DND-41 (cell line): ENCODE results near the gene PTGES3.
"Not testable (repeated sequence)": the region's sequence is repeated elsewhere in the genome, so short reads cannot be mapped to it uniquely, and the experiment has no call there.

Source experiments
- ATAC-seq: fragments of 200-7000 bp; cut with Tn5 transposase; 3 replicates; pipeline ENCODE4 v1.9.1; 2021; ENCODE audit warnings: low read depth; ENCODE audit not compliant: insufficient read depth
- DNase-seq: peaks from one replicate; pipeline ENCODE4 v3.0.0-alpha.2; 2020
- H2AFZ ChIP-seq: 2 replicates; pipeline ENCODE4 v1.6.0; 2012; ENCODE audit warnings: low read depth, low read length
- H3K27ac ChIP-seq: 2 replicates; pipeline ENCODE4 v1.5.1; 2012; ENCODE audit warnings: low read length, inconsistent platforms
- H3K27me3 ChIP-seq: fragments of 200-600 bp; sonication (generic); 2 replicates; pipeline ENCODE4 v1.6.0; 2012; ENCODE audit warnings: low read length, mild to moderate bottlenecking, inconsistent platforms; ENCODE audit not compliant: insufficient read depth, poor library complexity
- H3K36me3 ChIP-seq: 2 replicates; pipeline ENCODE4 v1.5.1; 2012; ENCODE audit warnings: low read length, inconsistent platforms; ENCODE audit not compliant: insufficient read depth
- H3K4me1 ChIP-seq: 2 replicates; pipeline ENCODE4 v1.5.1; 2012; ENCODE audit warnings: mild to moderate bottlenecking, low read length; ENCODE audit not compliant: insufficient read depth
- H3K4me2 ChIP-seq: 2 replicates; pipeline ENCODE4 v1.6.0; 2012; ENCODE audit warnings: mild to moderate bottlenecking, moderate library complexity, low read length, inconsistent platforms; ENCODE audit not compliant: insufficient read depth
- H3K4me3 ChIP-seq, 2 experiments: fragments of 200-600 bp in 1 of 2; shearing (Covaris generic) in 1 of 2; 2 replicates each; pipeline ENCODE4 v1.5.1; 2012 to 2016; ENCODE audit warnings: inconsistent platforms in 2 of 2, low read length in 2 of 2, mild to moderate bottlenecking in 2 of 2, low read depth in 1 of 2, moderate library complexity in 1 of 2
- H3K79me2 ChIP-seq: 2 replicates; pipeline ENCODE4 v1.6.0; 2012; ENCODE audit warnings: low read length, inconsistent platforms; ENCODE audit not compliant: insufficient read depth
- H3K9ac ChIP-seq: 2 replicates; pipeline ENCODE4 v1.6.0; 2012; ENCODE audit warnings: low read depth, mild to moderate bottlenecking, inconsistent platforms, low read length, moderate library complexity
- H3K9me3 ChIP-seq: 2 replicates; pipeline ENCODE4 v1.5.1; 2012; ENCODE audit warnings: low read length, moderate library complexity, mild to moderate bottlenecking, inconsistent platforms; ENCODE audit not compliant: insufficient read depth, severe bottlenecking
- H4K20me1 ChIP-seq: 2 replicates; pipeline ENCODE4 v1.6.0; 2012; ENCODE audit warnings: low read length; ENCODE audit not compliant: insufficient read depth
- EZH2 ChIP-seq: IDR thresholded peaks from 3 replicates; pipeline ENCODE4 v1.6.1; 2012; ENCODE audit warnings: borderline replicate concordance, low read depth, mild to moderate bottlenecking, moderate library complexity, low read length, inconsistent platforms; ENCODE audit not compliant: severe bottlenecking
- TF ChIP-seq, protein P1 (sequence below): IDR thresholded peaks from 2 replicates; pipeline ENCODE4 v1.5.1; 2012; ENCODE audit warnings: borderline replicate concordance, low read length, moderate library complexity, mild to moderate bottlenecking; ENCODE audit not compliant: poor library complexity, severe bottlenecking; ENCODE audit errors: extremely low read depth

Gene PTGES3

DNA sequence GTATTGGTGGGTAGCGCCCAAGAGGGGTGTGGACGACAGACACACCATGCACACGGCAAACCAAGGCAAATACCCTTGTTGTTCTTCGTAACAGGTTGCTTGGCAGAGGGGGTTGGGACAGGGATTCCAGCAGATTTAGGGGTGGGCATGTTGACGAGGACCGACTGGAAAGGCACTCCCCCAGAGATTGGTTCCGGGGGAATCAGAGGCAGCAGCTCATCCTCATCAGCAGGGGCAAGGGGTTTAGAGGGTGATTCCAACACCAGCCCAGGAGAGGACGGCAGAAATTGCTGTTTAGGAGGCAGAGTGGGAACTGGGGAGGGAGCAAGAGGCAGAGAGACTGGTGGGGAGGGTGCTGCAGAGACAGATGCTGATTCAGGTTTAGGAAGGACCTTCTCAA, 27.7 kb upstream of the PTGES3 start:
- no peak overlapping the region for H2AFZ ChIP-seq
- H3K4me3 ChIP-seq: no peak overlapping the region
- no peaks in the 10 kb centered on the region for H3K9me3 ChIP-seq
- H3K79me2 ChIP-seq: peaks cover 64% of the 10 kb centered on the region
- H3K4me2 ChIP-seq: no peak overlapping the region
- H3K27me3 ChIP-seq: no peaks in the 10 kb centered on the region
- peaks cover 66% of the 10 kb centered on the region for H4K20me1 ChIP-seq
- ATAC-seq (no peak), DNase-seq (no peak)
- H3K4me1 ChIP-seq: peaks cover 22% of the 10 kb centered on the region
- peaks cover 86% of the 10 kb centered on the region for H3K36me3 ChIP-seq
- H3K9ac ChIP-seq: no peak overlapping the region
- TF ChIP-seq, protein P1, sequence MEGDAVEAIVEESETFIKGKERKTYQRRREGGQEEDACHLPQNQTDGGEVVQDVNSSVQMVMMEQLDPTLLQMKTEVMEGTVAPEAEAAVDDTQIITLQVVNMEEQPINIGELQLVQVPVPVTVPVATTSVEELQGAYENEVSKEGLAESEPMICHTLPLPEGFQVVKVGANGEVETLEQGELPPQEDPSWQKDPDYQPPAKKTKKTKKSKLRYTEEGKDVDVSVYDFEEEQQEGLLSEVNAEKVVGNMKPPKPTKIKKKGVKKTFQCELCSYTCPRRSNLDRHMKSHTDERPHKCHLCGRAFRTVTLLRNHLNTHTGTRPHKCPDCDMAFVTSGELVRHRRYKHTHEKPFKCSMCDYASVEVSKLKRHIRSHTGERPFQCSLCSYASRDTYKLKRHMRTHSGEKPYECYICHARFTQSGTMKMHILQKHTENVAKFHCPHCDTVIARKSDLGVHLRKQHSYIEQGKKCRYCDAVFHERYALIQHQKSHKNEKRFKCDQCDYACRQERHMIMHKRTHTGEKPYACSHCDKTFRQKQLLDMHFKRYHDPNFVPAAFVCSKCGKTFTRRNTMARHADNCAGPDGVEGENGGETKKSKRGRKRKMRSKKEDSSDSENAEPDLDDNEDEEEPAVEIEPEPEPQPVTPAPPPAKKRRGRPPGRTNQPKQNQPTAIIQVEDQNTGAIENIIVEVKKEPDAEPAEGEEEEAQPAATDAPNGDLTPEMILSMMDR: no peak
- TF ChIP-seq EZH2: no peak
- H3K27ac ChIP-seq: no peak overlapping the region

DNA sequence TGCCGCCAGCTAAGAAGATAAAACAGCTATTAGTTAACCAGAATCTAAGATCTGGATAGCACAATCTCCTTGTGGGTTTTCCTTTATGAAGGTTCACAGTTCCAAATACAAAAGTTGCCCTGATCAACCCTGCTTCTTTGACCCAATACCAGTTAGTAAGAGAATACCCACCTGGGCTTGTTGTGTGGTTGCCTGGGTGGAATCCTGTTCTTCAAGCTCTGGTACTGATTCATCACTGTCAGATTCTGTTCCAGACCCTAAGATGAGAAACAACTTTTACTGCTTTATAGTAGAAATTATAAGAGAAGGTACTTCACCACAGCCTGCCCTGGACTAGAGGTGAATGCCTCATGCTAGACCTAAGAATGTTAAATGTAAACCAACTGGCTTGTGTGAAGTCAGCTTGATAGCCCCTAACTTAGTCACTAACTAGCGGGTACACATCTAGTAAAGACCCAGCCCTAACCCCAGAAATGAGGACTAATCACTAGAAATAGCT, 26.4 kb upstream of the PTGES3 start:
- Histone ChIP-seq H2AFZ (no peak overlapping the region), H3K79me2 (peaks cover 50% of the 10 kb centered on the region), H3K27ac (no peak overlapping the region), H3K9ac (no peak overlapping the region), H4K20me1 (peaks cover 53% of the 10 kb centered on the region), H3K36me3 (peaks cover 73% of the 10 kb centered on the region), H3K4me3 (no peak overlapping the region), H3K9me3 (no peaks in the 10 kb centered on the region), H3K4me1 (peaks cover 11% of the 10 kb centered on the region; the same call in 1 of the 2 replicates), H3K27me3 (no peaks in the 10 kb centered on the region), H3K4me2 (no peak overlapping the region)
- no peak for TF ChIP-seq EZH2
- TF ChIP-seq, protein P1: no peak
- ATAC-seq: no peak
- no peak for DNase-seq

DNA sequence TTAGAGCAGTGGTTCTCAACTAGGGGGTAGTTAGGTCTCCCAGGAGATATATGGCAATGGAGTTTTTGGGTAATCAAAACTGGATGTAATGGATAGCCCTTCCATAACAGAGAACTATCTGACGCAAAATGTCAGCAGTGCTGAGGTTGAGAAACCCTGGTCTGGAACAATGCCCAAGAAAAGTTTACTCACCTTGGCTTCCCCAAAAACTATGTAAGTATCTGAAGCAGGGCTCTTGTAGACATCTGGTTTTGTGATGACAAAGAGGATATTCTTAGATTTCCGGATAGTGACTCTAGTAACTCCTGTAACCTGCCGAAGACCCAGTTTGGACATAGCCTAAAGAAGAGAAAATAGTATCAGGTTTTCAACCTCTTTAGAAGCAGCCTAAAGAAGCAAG, 25.3 kb upstream of the PTGES3 start:
- Histone ChIP-seq H3K36me3 (peaks cover 63% of the 10 kb centered on the region), H4K20me1 (peaks cover 43% of the 10 kb centered on the region), H3K9ac (no peak overlapping the region), H3K27me3 (no peaks in the 10 kb centered on the region), H3K4me2 (no peak overlapping the region), H3K79me2 (peaks cover 39% of the 10 kb centered on the region), H3K4me3 (no peak overlapping the region), H2AFZ (no peak overlapping the region), H3K9me3 (no peaks in the 10 kb centered on the region), H3K27ac (no peak overlapping the region), H3K4me1 (0 out of 2 replicates have a peak, but pooled peaks cover 3% of the 10 kb centered on the region)
- TF ChIP-seq, protein P1: no peak
- TF ChIP-seq EZH2: no peak
- DNase-seq (no peak), ATAC-seq (no peak)

DNA sequence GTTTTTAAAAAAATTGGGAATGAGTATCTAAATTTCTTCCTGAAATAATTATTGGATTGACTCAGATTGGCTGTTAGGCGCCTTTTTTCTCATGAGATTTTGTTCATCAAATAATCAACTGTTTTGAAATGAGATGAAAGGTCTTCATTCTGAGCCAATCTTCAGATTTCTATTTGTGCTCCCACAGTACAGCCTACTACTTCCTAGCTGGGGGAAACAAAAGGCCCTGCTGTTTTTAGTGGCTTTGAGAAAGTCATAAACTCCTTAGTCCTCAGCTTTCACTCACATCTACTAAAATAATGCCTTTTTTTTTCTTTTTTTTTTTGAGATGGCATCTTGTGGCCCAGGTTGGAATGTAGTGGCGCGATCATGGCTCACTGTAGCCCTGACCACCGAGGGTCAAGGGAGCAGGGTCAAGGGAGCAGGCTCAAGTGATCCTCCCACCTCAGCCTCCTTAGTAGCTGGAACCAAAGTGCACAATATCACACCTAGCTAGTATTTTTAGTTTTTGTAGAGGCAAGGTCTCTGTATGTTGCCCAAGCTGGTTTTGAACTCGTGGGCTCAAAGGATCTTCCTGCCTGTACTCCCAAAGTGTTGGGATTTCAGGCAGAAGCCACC, 21.8 kb upstream of the PTGES3 start:
- H3K9ac ChIP-seq: no peak overlapping the region
- ATAC-seq (0 out of 3 replicates have a peak, but pooled peaks have one; percentile 34), DNase-seq (no peak)
- H3K4me2 ChIP-seq: no peak overlapping the region
- no peak overlapping the region for H3K4me3 ChIP-seq
- no peaks in the 10 kb centered on the region for H3K9me3 ChIP-seq
- H3K27ac ChIP-seq: no peak overlapping the region
- peaks cover 38% of the 10 kb centered on the region for H3K36me3 ChIP-seq
- no peak for TF ChIP-seq EZH2
- TF ChIP-seq, protein P1: no peak
- H3K79me2 ChIP-seq: peaks cover 7% of the 10 kb centered on the region
- H3K27me3 ChIP-seq: no peaks in the 10 kb centered on the region
- H4K20me1 ChIP-seq: peaks cover 16% of the 10 kb centered on the region
- no peaks in the 10 kb centered on the region for H3K4me1 ChIP-seq
- H2AFZ ChIP-seq: no peak overlapping the region

GRCh38 chr12:56704522-56704921, 16.4 kb upstream of the PTGES3 start:
- H3K27me3 ChIP-seq, H3K4me2 ChIP-seq, H3K9ac ChIP-seq, H3K79me2 ChIP-seq, H3K4me1 ChIP-seq, H3K36me3 ChIP-seq, H4K20me1 ChIP-seq, ATAC-seq, DNase-seq, H3K4me3 ChIP-seq, H3K9me3 ChIP-seq, H2AFZ ChIP-seq, H3K27ac ChIP-seq: not testable (repeated sequence)
